Measurements from ENCODE around the gene GLS.

GLS gene

GRCh38 chr2:190980630-190981209 lies 100.1 kb downstream of the GLS start:
- TF ChIP-seq EZH2phosphoT487 (IDR thresholded peaks at IDR 0.05; ENCODE audit: borderline replicate concordance) (no peak), CTCF (conservative IDR thresholded peaks at IDR 0.05; ENCODE audit: low read length) (no peak)
- H3K9ac ChIP-seq (ENCODE audit: low read depth, low read length, poor library complexity, severe bottlenecking): peak overlapping the region; percentile 65
- H3K4me3 ChIP-seq (ENCODE audit: low read length, poor library complexity, severe bottlenecking): peak overlapping the region; percentile 65
- no peaks in the 10 kb centered on the region for H3K9me2 ChIP-seq (replicated peaks; ENCODE audit: low read depth, low read length)
- no peaks in the 10 kb centered on the region for H4K20me1 ChIP-seq (ENCODE audit: insufficient read depth, low read length, poor library complexity, severe bottlenecking)
- no peaks in the 10 kb centered on the region for H3K27me3 ChIP-seq (ENCODE audit: insufficient read depth, low read length, poor library complexity, severe bottlenecking)
- H3K4me2 ChIP-seq (ENCODE audit: low read depth, low read length, poor library complexity, severe bottlenecking): peak overlapping the region; percentile 80
- H2AFZ ChIP-seq (ENCODE audit: low read length): no peak overlapping the region
- 0 out of 2 replicates have a peak, but pooled peaks cover 6% of the 10 kb centered on the region for H3F3A ChIP-seq (ENCODE audit: low read depth)
- H3K4me1 ChIP-seq (ENCODE audit: insufficient read depth, low read length, poor library complexity, severe bottlenecking): peaks cover 38% of the 10 kb centered on the region
- H3K36me3 ChIP-seq (ENCODE audit: insufficient read depth, low read length): peaks cover 74% of the 10 kb centered on the region
- H3K79me2 ChIP-seq (ENCODE audit: insufficient read depth, low read length): no peaks in the 10 kb centered on the region
- H3K9me3 ChIP-seq (ENCODE audit: insufficient read depth, low read depth, low read length): no peaks in the 10 kb centered on the region

GRCh38 chr2:190981333-190981732 lies 100.7 kb downstream of the GLS start:
- Histone ChIP-seq H3K4me2 (ENCODE audit: low read depth, low read length, poor library complexity, severe bottlenecking) (peak overlapping the region; percentile 80), H3K9ac (ENCODE audit: low read depth, low read length, poor library complexity, severe bottlenecking) (no peak overlapping the region), H3K9me3 (ENCODE audit: insufficient read depth, low read depth, low read length) (no peaks in the 10 kb centered on the region), H3K4me1 (ENCODE audit: insufficient read depth, low read length, poor library complexity, severe bottlenecking) (peaks cover 44% of the 10 kb centered on the region), H4K20me1 (ENCODE audit: insufficient read depth, low read length, poor library complexity, severe bottlenecking) (no peaks in the 10 kb centered on the region), H2AFZ (ENCODE audit: low read length) (no peak overlapping the region), H3K36me3 (ENCODE audit: insufficient read depth, low read length) (peaks cover 74% of the 10 kb centered on the region), H3K27me3 (ENCODE audit: insufficient read depth, low read length, poor library complexity, severe bottlenecking) (no peaks in the 10 kb centered on the region), H3K4me3 (ENCODE audit: low read length, poor library complexity, severe bottlenecking) (no peak overlapping the region), H3K9me2 (replicated peaks; ENCODE audit: low read depth, low read length) (no peaks in the 10 kb centered on the region), H3K79me2 (ENCODE audit: insufficient read depth, low read length) (no peaks in the 10 kb centered on the region), H3F3A (ENCODE audit: low read depth) (0 out of 2 replicates have a peak, but pooled peaks cover 6% of the 10 kb centered on the region)
- no peak for TF ChIP-seq CTCF (conservative IDR thresholded peaks at IDR 0.05; ENCODE audit: low read length)
- no peak for TF ChIP-seq EZH2phosphoT487 (IDR thresholded peaks at IDR 0.05; ENCODE audit: borderline replicate concordance)

GRCh38 chr2:190981733-190982132 lies 101.1 kb downstream of the GLS start:
- Histone ChIP-seq H3K4me3 (ENCODE audit: low read length, poor library complexity, severe bottlenecking) (no peak overlapping the region), H3K9me2 (replicated peaks; ENCODE audit: low read depth, low read length) (no peaks in the 10 kb centered on the region), H3K27me3 (ENCODE audit: insufficient read depth, low read length, poor library complexity, severe bottlenecking) (no peaks in the 10 kb centered on the region), H3K4me2 (ENCODE audit: low read depth, low read length, poor library complexity, severe bottlenecking) (no peak overlapping the region), H4K20me1 (ENCODE audit: insufficient read depth, low read length, poor library complexity, severe bottlenecking) (no peaks in the 10 kb centered on the region), H2AFZ (ENCODE audit: low read length) (no peak overlapping the region), H3K4me1 (ENCODE audit: insufficient read depth, low read length, poor library complexity, severe bottlenecking) (peaks cover 48% of the 10 kb centered on the region), H3K9ac (ENCODE audit: low read depth, low read length, poor library complexity, severe bottlenecking) (no peak overlapping the region), H3K9me3 (ENCODE audit: insufficient read depth, low read depth, low read length) (no peaks in the 10 kb centered on the region), H3K36me3 (ENCODE audit: insufficient read depth, low read length) (peaks cover 70% of the 10 kb centered on the region), H3K79me2 (ENCODE audit: insufficient read depth, low read length) (no peaks in the 10 kb centered on the region), H3F3A (ENCODE audit: low read depth) (0 out of 2 replicates have a peak, but pooled peaks cover 6% of the 10 kb centered on the region)
- TF ChIP-seq CTCF (conservative IDR thresholded peaks at IDR 0.05; ENCODE audit: low read length) (no peak), EZH2phosphoT487 (IDR thresholded peaks at IDR 0.05; ENCODE audit: borderline replicate concordance) (no peak)

Data from Loucy (cell line).